Left kidney (tissue), 2 donors: ENCODE data around the gene ADORA3. TPM values are rescaled to one million over a fixed set of nuclear protein-coding genes. Genes with fewer than 3 reads are reported as not detected.

Experiments
- DNase-seq: peaks from one replicate; pipeline ENCODE4 v3.0.0-alpha.2; 2013
- polyA plus RNA-seq: library from polyadenylated mRNA; unstranded; fragments of 120-200 nt; gene quantifications from one replicate; pipeline ENCODE4 v1.2.1, GENCODE V29; 2013; ENCODE audit not compliant: insufficient read length

The ADORA3 gene
- polyA plus RNA-seq, 1 donor: 0.52 TPM

GRCh38 chr1:111474521-111474920, 28.9 kb downstream of the ADORA3 start:
- DNase-seq: no peak

GRCh38 chr1:111474106-111474505, 29.3 kb downstream of the ADORA3 start:
- DNase-seq: no peak

- no peak for DNase-seq
Measured at GRCh38 chr1:111471538-111471937, 31.9 kb downstream of the ADORA3 start.

- DNase-seq: no peak
Measured at GRCh38 chr1:111471012-111471411, 32.4 kb downstream of the ADORA3 start.

GRCh38 chr1:111470596-111470995, 32.8 kb downstream of the ADORA3 start:
- DNase-seq: no peak

GRCh38 chr1:111469539-111469938, 33.9 kb downstream of the ADORA3 start:
- no peak for DNase-seq

GRCh38 chr1:111468717-111469100, 34.7 kb downstream of the ADORA3 start:
- DNase-seq: no peak

GRCh38 chr1:111467865-111468716, 35.3 kb downstream of the ADORA3 start:
- no peak for DNase-seq

- no peak for DNase-seq
Measured at GRCh38 chr1:111466480-111466879, 37.0 kb downstream of the ADORA3 start.

- DNase-seq: no peak
Measured at GRCh38 chr1:111465754-111466153, 37.7 kb downstream of the ADORA3 start.

GRCh38 chr1:111463029-111463683, 40.3 kb downstream of the ADORA3 start:
- DNase-seq: no peak

- DNase-seq: no peak
Measured at GRCh38 chr1:111462370-111463028, 40.9 kb downstream of the ADORA3 start.

- DNase-seq: no peak
Measured at GRCh38 chr1:111461765-111462164, 41.7 kb downstream of the ADORA3 start.

GRCh38 chr1:111455642-111456031, 47.8 kb downstream of the ADORA3 start:
- DNase-seq: no peak

- DNase-seq: no peak
Measured at GRCh38 chr1:111454859-111455641, 48.4 kb downstream of the ADORA3 start.

GRCh38 chr1:111453706-111454105, 49.7 kb downstream of the ADORA3 start:
- DNase-seq: no peak

- no peak for DNase-seq
Measured at GRCh38 chr1:111452581-111452980, 50.9 kb downstream of the ADORA3 start.

- DNase-seq: no peak
Measured at GRCh38 chr1:111450185-111450584, 53.2 kb downstream of the ADORA3 start.

GRCh38 chr1:111449703-111450017, 53.8 kb downstream of the ADORA3 start:
- DNase-seq: no peak
